ENCODE measurements around the gene ADAMTSL1. TPM values are rescaled to one million over a fixed set of nuclear protein-coding genes. Genes with fewer than 3 reads are reported as not detected.

ADAMTSL1 gene
- total RNA-seq, 1 experiment from 2014 or later = 1.2 TPM

DNA sequence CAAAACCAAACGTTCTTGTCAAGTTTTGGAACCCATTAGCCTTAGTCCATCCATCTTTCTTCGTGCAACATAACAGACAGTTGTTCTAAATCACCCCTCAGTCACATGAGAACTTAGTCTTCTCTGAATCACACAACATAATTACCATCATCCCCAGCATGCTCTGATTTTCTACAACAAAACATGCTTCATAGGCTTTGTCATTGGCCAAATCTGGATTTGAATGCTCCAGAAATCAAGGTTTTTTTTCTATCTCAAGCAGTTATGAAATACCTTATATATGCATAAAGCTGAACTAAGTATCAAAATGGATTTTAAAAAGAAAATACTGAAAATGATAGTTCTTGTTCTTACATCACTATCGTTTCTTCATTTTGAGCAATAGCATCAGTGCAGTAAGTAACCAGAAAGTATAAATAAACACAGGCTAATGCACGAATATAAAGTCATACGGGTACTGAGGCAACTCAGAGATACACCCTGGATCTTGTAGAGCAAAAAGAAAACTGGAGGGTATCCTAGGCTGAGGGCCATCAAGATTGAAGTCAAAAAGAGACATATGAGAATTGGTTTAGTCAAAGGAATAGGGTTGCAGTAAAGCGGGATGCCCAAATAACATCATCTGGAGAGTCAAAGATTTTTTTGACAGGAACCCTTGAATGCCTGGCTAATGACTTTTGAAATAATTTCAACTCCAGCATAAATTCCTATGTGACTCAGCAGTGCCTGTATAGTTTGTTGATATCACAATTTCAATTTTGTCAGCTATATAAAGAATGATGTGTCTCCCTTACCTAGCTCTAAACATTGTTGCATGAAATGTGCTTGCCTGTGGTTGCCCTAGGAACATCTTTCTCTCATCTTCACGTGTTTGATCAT, 164.7 kb downstream of the ADAMTSL1 start:
- TF ChIP-seq, protein P1, sequence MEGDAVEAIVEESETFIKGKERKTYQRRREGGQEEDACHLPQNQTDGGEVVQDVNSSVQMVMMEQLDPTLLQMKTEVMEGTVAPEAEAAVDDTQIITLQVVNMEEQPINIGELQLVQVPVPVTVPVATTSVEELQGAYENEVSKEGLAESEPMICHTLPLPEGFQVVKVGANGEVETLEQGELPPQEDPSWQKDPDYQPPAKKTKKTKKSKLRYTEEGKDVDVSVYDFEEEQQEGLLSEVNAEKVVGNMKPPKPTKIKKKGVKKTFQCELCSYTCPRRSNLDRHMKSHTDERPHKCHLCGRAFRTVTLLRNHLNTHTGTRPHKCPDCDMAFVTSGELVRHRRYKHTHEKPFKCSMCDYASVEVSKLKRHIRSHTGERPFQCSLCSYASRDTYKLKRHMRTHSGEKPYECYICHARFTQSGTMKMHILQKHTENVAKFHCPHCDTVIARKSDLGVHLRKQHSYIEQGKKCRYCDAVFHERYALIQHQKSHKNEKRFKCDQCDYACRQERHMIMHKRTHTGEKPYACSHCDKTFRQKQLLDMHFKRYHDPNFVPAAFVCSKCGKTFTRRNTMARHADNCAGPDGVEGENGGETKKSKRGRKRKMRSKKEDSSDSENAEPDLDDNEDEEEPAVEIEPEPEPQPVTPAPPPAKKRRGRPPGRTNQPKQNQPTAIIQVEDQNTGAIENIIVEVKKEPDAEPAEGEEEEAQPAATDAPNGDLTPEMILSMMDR (conservative IDR thresholded peaks at IDR 0.05) = no peak
- Histone ChIP-seq H2AK5ac (ENCODE audit: insufficient read length, low read length) (no peak overlapping the region), H2AFZ (ENCODE audit: low read length) (no peak overlapping the region), H3K9ac (ENCODE audit: extremely low read depth, insufficient read length, low read length) (no peak overlapping the region), H4K91ac (ENCODE audit: insufficient read length, low read depth, low read length) (no peak overlapping the region), H3K79me1 (ENCODE audit: insufficient read depth, low read depth, low read length, poor library complexity, severe bottlenecking) (no peaks in the 10 kb centered on the region), H3K4ac (ENCODE audit: low read depth, low read length) (no peak overlapping the region), H3K23me2 (ENCODE audit: insufficient read length, low read depth, low read length, poor library complexity, severe bottlenecking) (no peaks in the 10 kb centered on the region), H2BK20ac (ENCODE audit: low read depth, low read length, poor library complexity, severe bottlenecking) (no peak overlapping the region), H3K27ac (ENCODE audit: insufficient read length, low read depth, low read length) (no peak overlapping the region), H3K79me2 (ENCODE audit: insufficient read depth, low read length) (no peaks in the 10 kb centered on the region), H3K4me2 (ENCODE audit: insufficient read depth, insufficient read length, low read length) (no peak overlapping the region), H3K18ac (ENCODE audit: insufficient read length, low read depth, low read length) (no peak overlapping the region), H2BK120ac (ENCODE audit: low read depth, low read length, poor library complexity, severe bottlenecking) (no peak overlapping the region), H4K8ac (replicated peaks; ENCODE audit: insufficient read length, low read depth, low read length) (no peak overlapping the region), H4K5ac (ENCODE audit: insufficient read length, low read depth, low read length) (no peak overlapping the region), H3K27me3 (ENCODE audit: insufficient read depth, low read length) (no peaks in the 10 kb centered on the region), H3K14ac (ENCODE audit: insufficient read depth, low read length) (no peak overlapping the region), H3T11ph (ENCODE audit: low read length) (no peak overlapping the region), H2BK5ac (ENCODE audit: insufficient read length, low read length) (no peak overlapping the region), H3K23ac (ENCODE audit: insufficient read length, low read depth, low read length) (no peak overlapping the region), H3K4me1 (ENCODE audit: insufficient read depth, low read length) (no peaks in the 10 kb centered on the region), H2BK15ac (ENCODE audit: low read depth, low read length) (no peak overlapping the region), H3K9me3 (ENCODE audit: control insufficient read depth, low read depth, low read length) (no peaks in the 10 kb centered on the region), H2BK12ac (ENCODE audit: insufficient read length, low read depth, low read length) (no peak overlapping the region), H3K56ac (ENCODE audit: insufficient read length, low read depth, low read length) (no peak overlapping the region), H4K20me1 (ENCODE audit: control insufficient read depth, insufficient read depth, insufficient read length) (no peaks in the 10 kb centered on the region)
- H3K4me1 Mint-ChIP-seq = no peaks in the 10 kb centered on the region
- H3K27ac Mint-ChIP-seq = no peak overlapping the region
- H3K27me3 Mint-ChIP-seq (ENCODE audit: low read depth) = no peaks in the 10 kb centered on the region
- WGBS (ENCODE audit: extremely low coverage, insufficient read length, low lambda C conversion rate) = no CpG with 5 or more reads among the region's 7 CpGs
- no peaks in the 10 kb centered on the region; a peak in 1 of 7 replicates for H3K36me3 Mint-ChIP-seq (ENCODE audit: insufficient read depth in 1 of 3, low read depth in 3 of 3)
- no peaks in the 10 kb centered on the region for H3K9me3 Mint-ChIP-seq
- DNase-seq = no peak
- no peak overlapping the region for H3K4me3 Mint-ChIP-seq

Measured in H9 (cell line).